Activated CD8-positive, alpha-beta memory T cell treated with anti-CD3 and anti-CD28 coated beads, Interleukin-2, amount 50 U/mL, for 1 hour (primary cell): ENCODE data around the gene POLR1D.

Source experiments
- DNase-seq: peaks from one replicate; pipeline ENCODE4 v3.0.0-alpha.2; 2020; ENCODE audit errors: extremely low read depth

Gene POLR1D

GRCh38 chr13:27638521-27638920 is 16.8 kb downstream of the POLR1D start:
- no peak for DNase-seq

DNA sequence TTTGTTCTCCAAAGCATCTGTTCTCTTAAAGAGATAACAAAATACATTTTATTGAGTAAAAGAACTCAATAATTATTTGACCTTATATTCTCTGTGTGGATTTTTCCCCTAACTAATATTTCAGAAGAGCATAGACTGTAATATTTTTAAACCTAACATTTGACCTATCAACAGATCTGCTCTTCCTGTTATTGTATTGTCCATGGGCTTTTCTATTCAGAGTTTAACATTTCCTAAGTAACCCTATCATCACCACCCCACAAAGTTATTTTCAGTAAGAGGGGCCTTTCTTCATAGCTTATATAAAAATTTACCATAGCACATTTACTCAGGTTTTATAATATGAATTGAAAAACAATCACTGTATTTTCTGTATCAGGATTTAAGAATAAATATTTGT is 17.5 kb downstream of the POLR1D start:
- DNase-seq = no peak

- no peak for DNase-seq
Measured at GRCh38 chr13:27641711-27642502, 20.2 kb downstream of the POLR1D start.

DNA sequence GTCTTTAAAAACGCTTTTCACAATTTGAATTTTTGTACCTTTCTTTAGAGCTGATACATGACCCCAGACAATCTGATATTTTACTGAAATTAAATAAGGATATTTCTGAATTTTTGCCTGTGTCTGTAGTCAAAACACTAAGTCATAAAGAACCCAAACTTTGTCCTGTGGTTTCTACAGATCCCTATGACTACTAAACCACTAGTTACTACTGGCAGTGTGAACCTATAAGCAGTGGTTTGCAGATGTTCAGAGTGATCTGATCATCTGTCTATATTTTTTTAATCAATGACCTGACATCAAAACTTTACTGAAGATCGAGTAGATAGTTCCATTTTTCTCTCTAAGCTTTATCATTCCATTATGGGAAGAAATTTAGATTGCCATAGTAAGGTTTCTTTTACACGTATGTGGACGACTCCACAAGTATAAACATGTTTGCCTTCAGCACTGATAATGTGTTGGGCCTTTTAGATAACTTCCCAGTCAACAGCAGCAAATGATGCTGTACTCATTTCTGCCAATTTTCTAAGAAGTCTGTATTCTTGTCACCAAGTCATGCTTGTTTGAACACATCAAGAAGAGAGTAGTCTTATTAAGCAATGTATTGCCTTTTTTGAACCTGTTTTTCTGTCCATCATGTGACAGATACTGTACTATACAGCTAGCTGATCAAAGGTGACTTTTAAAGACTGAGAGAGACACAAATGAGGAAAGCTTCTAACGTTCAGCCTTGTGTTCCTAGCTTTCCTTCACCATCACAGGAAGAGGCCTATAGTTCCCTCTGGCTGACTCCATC is 21.8 kb downstream of the POLR1D start:
- DNase-seq = no peak

DNA sequence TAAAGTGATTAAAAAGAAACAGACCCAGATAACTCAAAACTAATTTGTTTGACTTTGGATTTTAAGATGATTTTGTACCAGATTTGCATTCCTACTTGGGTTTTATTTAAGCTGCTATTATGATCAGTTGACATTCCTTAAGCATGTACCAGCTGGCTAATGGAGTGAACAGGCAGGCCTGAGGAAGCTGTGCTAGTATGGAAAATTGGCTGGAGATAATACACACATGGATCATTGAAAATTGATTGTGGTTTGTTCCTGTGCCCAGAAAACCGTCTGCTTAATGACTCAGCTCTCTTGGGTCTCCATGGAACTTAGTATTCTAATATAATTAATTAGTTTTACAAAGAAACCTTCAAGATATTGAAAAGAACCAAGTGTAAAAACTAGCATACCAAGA is 22.6 kb downstream of the POLR1D start:
- no peak for DNase-seq

DNA sequence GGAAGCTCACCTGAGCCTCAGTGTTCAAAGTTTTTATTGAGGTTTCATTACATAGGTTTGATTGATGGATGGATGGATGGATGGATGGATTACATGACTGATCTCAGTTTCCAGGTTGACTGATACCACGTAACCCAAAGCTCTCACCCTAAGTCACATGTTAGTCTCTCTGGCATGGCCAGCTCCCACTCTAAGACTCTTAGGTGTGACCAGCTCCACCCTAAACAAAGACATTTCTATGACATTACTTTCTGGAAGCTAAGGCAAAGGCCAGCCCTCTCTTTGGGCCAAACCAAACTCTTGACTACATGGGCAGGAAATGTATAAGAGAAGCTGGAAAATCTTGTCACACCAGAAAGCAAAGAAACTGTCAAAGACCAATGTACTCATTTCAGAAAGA is 28.6 kb downstream of the POLR1D start:
- DNase-seq = no peak

GRCh38 chr13:27654059-27654458 is 32.4 kb downstream of the POLR1D start:
- no peak for DNase-seq

DNA sequence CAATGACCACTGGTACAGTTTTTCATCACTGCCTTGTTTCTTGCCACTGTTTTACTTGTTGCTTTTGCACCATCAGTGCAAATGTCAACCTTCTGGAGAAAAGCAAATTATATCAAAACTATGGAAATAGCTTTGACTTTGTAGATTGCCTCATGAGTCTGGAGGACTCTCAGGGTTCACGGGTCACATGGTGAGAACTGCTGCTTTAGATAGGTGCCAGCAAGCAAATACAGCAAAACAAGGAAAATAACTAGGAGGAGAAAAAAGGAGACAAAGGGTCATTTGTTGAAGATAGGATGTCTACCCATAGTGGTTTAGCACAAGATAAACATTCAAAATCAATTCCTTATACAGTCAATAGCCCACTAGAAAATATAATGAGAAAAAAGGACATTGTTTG is 33.1 kb downstream of the POLR1D start:
- DNase-seq = no peak

GRCh38 chr13:27657724-27658123 is 36.0 kb downstream of the POLR1D start:
- DNase-seq = no peak

DNA sequence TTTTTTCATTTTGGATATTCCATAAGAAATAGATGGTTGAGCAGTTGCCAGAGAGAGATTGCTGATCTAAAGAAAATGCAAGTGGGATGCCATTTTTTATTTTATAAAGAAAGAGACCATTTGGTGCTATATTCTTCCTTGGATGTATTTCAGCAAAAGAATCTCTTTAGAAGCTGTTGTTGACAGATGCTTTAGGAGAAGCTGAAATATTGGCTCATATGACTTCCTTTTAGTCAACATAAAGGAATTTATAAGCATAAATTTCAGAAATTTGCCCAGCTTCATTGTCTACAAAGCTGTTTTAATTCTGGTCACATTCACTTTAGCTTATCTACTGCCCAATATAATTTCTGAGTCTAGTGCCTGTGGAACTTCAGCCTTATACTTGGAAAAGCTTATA is 36.9 kb downstream of the POLR1D start:
- no peak for DNase-seq

- DNase-seq = no peak
Measured at GRCh38 chr13:27659145-27659865, 37.6 kb downstream of the POLR1D start.

GRCh38 chr13:27660511-27660910 is 38.8 kb downstream of the POLR1D start:
- no peak for DNase-seq

DNA sequence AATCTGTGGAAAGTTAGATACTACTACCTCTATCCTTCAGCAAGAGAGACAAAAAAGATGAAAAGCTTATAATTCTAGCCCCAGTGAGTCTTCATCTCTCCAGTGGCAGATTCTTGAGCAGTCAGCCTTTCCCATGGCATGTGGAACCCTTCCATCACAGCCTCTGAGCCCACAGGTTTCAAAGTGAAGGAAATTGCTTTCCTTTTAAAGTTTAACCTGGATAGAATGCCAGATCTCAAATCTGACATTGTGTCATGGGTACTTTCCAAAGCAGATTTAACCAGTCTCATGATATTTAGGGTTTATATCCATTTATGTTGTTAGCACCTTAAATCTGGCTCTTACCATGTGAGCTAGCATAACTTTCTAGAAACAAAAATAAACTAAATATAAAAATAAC is 39.3 kb downstream of the POLR1D start:
- no peak for DNase-seq

DNA sequence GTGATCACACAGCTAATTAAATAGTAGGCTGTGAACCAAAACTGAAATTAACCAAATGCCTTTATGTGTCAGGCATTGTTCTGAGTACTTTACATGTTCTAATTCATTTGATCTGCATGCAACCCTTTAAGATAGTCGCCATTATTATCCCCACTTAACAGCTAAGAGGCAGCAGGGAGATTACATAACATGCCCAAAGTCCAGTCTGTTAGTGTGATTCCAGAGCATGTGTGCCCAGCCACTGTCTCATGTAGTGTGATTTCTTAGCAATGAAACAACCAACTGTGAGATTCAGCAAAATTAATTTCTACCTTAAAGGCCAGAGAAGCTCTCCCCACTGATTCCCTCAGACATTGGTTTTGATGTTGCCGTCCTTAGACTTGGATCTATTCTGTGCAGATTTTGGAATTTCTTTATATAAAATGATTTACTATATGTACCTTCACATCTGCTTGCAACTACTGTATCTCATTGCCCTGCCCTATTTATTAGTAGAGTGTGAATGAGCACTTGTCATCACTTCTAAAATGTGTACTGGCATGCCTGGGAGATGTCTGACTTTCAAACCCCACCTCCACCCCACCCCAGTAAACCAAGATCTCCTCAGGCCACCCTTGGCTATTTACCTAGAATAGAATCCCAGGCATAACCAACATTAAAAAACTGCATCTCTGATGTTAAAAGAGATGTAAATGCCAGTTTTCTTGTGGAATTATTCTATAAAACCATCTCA is 41.2 kb downstream of the POLR1D start:
- no peak for DNase-seq

GRCh38 chr13:27663947-27664346 is 42.3 kb downstream of the POLR1D start:
- no peak for DNase-seq

- no peak for DNase-seq
Measured at GRCh38 chr13:27665333-27665732, 43.6 kb downstream of the POLR1D start.

DNA sequence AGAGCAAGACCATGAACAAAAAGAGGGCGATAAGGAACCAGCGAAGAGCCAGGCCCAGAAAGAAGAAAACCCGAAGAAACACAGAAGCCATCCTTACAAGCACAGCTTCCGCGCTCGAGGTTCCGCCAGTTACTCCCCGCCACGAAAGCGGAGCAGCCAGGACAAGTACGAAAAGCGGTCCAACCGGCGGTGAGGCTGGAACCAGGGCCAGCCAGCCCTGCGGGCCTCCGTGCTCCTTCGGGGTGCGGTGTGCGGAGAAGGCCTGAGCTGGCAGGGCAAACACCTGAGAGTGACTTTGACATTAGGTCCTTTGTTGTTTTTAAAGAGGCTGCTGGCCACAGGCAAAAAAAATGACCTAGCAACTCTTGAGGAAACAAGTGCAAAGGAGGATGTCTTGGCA is 44.1 kb downstream of the POLR1D start:
- no peak for DNase-seq

- DNase-seq = no peak
Measured at GRCh38 chr13:27666951-27667350, 45.3 kb downstream of the POLR1D start.

GRCh38 chr13:27667946-27668345 is 46.3 kb downstream of the POLR1D start:
- no peak for DNase-seq

- DNase-seq = no peak
Measured at GRCh38 chr13:27670861-27671260, 49.2 kb downstream of the POLR1D start.

DNA sequence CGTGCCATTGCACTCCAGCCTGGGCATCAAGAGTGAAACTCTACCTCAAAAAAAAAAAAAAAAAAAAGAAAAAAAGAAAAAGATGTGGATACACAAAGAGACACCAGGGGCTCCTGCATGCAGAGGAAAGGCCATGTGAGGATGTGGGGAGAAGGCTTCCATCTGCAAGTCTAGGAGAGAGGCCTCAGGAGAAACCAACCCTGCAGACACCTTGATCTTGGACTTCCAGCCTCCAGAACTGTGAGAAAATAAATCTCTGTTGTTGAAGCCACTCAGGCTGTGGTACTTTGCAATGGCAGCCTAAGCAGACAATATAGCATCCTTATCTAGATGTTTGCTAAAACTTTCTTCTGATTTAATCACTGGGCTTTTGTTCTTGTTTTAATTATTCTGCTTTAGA is 50.3 kb downstream of the POLR1D start:
- no peak for DNase-seq
